MCF 10A (cell line): ENCODE measurements around the gene SMARCC1. TPM values are rescaled to one million over a fixed set of nuclear protein-coding genes. Genes with fewer than 3 reads are reported as not detected.

Experiments
- BruUV-seq: library from RNA; stranded (reverse); fragments of 400-500 nt; replicated peaks from 2 replicates; lab custom pipeline; 2021; lab: Mats Ljungman, UMichigan
- CTCF ChIA-PET: fragments of 300-600 bp; sonication (Branson Sonifier 250); formaldehyde crosslinking; extraction: SDS; loops from one replicate; lab custom pipeline; 2021; ENCODE audit warnings: antibody characterized with exemption, inconsistent platforms; lab: Yijun Ruan, JAX
- POLR2A ChIA-PET: fragments of 300-600, 350-650 bp; sonication (Branson Sonifier 250); formaldehyde crosslinking; extraction: SDS; loops from one replicate; lab custom pipeline; 2020; ENCODE audit warnings: antibody characterized with exemption, inconsistent platforms; lab: Yijun Ruan, JAX
- DNase-seq: peaks from one replicate; pipeline ENCODE4 v3.0.0-alpha.2; 2018; ENCODE audit not compliant: unreplicated experiment
- H3K27ac Mint-ChIP-seq: one replicate; pipeline ENCODE4 v1.8.0; 2022; ENCODE audit warnings: mild to moderate bottlenecking, low read depth, mixed read lengths; ENCODE audit not compliant: unreplicated experiment
- H3K27me3 Mint-ChIP-seq: one replicate; pipeline ENCODE4 v1.8.0; 2022; ENCODE audit warnings: mixed read lengths; ENCODE audit not compliant: insufficient read depth, unreplicated experiment
- H3K36me3 Mint-ChIP-seq: one replicate; pipeline ENCODE4 v1.8.0; 2022; ENCODE audit warnings: mild to moderate bottlenecking, moderate library complexity, mixed read lengths; ENCODE audit not compliant: insufficient read depth, unreplicated experiment
- H3K4me1 Mint-ChIP-seq: one replicate; pipeline ENCODE4 v1.8.0; 2022; ENCODE audit warnings: mixed read lengths; ENCODE audit not compliant: insufficient read depth, unreplicated experiment
- H3K4me3 Mint-ChIP-seq: one replicate; pipeline ENCODE4 v1.8.0; 2022; ENCODE audit warnings: mild to moderate bottlenecking, moderate library complexity, mixed read lengths; ENCODE audit not compliant: unreplicated experiment
- H3K9me3 Mint-ChIP-seq: one replicate; pipeline ENCODE4 v1.8.0; 2022; ENCODE audit warnings: mixed read lengths; ENCODE audit not compliant: unreplicated experiment
- CTCF ChIP-seq: fragments of 200-600 bp; IDR thresholded peaks from one replicate; pipeline ENCODE4 v1.8.0; 2022; ENCODE audit warnings: antibody characterized with exemption, mild to moderate bottlenecking; ENCODE audit not compliant: unreplicated experiment
- intact Hi-C: fragments of 100-400 bp; cut with micrococcal nuclease; formaldehyde crosslinking; loops from 2 replicates; pipeline ENCODE4 v1.14.1; 2022
- total RNA-seq: library from RNA; stranded (reverse); gene quantifications from 2 replicates; pipeline ENCODE4 v1.2.3, GENCODE V29; 2022

SMARCC1 gene
- total RNA-seq, 1 experiment from 2014 or later, result 77.5 TPM

GRCh38 chr3:47567149-47567548, 214.5 kb downstream of the SMARCC1 start:
- Mint-ChIP-seq H3K27me3 (peaks cover 14% of the 10 kb centered on the region), H3K4me1 (no peaks in the 10 kb centered on the region), H3K27ac (no peak overlapping the region), H3K36me3 (no peaks in the 10 kb centered on the region), H3K9me3 (no peaks in the 10 kb centered on the region), H3K4me3 (no peak overlapping the region)
- CTCF ChIA-PET, result no interaction called here
- POLR2A ChIA-PET, result no interaction called here
- intact Hi-C loops, result no loop called here
- no peak for DNase-seq
- TF ChIP-seq CTCF, result no peak
- BruUV-seq, result no TSS peak

GRCh38 chr3:47566667-47567066, 215.0 kb downstream of the SMARCC1 start:
- ChIA-PET CTCF (no interaction called here), POLR2A (no interaction called here)
- TF ChIP-seq CTCF, result no peak
- intact Hi-C loops, result no loop called here
- no TSS peak for BruUV-seq
- no peak overlapping the region for H3K27ac Mint-ChIP-seq
- no peaks in the 10 kb centered on the region for H3K4me1 Mint-ChIP-seq
- no peak overlapping the region for H3K4me3 Mint-ChIP-seq
- H3K36me3 Mint-ChIP-seq, result no peaks in the 10 kb centered on the region
- no peaks in the 10 kb centered on the region for H3K9me3 Mint-ChIP-seq
- peaks cover 9% of the 10 kb centered on the region for H3K27me3 Mint-ChIP-seq
- no peak for DNase-seq

GRCh38 chr3:47565734-47566550, 215.8 kb downstream of the SMARCC1 start:
- Mint-ChIP-seq H3K27me3 (peaks cover 2% of the 10 kb centered on the region), H3K4me1 (no peaks in the 10 kb centered on the region), H3K36me3 (no peaks in the 10 kb centered on the region), H3K9me3 (no peaks in the 10 kb centered on the region), H3K27ac (no peak overlapping the region), H3K4me3 (no peak overlapping the region)
- no peak for TF ChIP-seq CTCF
- intact Hi-C loops, result no loop called here
- BruUV-seq, result no TSS peak
- POLR2A ChIA-PET, result no interaction called here
- CTCF ChIA-PET, result interaction anchor here (0.7 to 1.2 kb wide), 3 partner anchors 44 to 260 kb away, joined by 3 to 4 read pairs (median 3); no protein-coding TSS in a partner anchor
- no peak for DNase-seq

GRCh38 chr3:47556351-47556750, 225.3 kb downstream of the SMARCC1 start:
- Mint-ChIP-seq H3K4me1 (no peaks in the 10 kb centered on the region), H3K27ac (no peak overlapping the region), H3K9me3 (no peaks in the 10 kb centered on the region), H3K27me3 (peaks cover 9% of the 10 kb centered on the region), H3K4me3 (no peak overlapping the region), H3K36me3 (no peaks in the 10 kb centered on the region)
- TF ChIP-seq CTCF, result no peak
- ChIA-PET CTCF (interaction anchor here (0.7 to 1.2 kb wide), 2 partner anchors 14 to 16 kb away, joined by 3 to 4 read pairs; no protein-coding TSS in a partner anchor), POLR2A (no interaction called here)
- no TSS peak for BruUV-seq
- intact Hi-C loops, result no loop called here
- DNase-seq, result no peak
